Stimulated activated CD8-positive, alpha-beta memory T cell treated with anti-CD3 and anti-CD28 coated beads, Interleukin-4, amount 100 ng/mL, for 48 hours (primary cell): ENCODE data around the gene KCNH1.
A peak's percentile ranks its signal among the peaks of the same experiment; 100 is the strongest.

Experiments
- DNase-seq: peaks from one replicate; pipeline ENCODE4 v3.0.0-alpha.2; 2020

The KCNH1 gene, protein sequence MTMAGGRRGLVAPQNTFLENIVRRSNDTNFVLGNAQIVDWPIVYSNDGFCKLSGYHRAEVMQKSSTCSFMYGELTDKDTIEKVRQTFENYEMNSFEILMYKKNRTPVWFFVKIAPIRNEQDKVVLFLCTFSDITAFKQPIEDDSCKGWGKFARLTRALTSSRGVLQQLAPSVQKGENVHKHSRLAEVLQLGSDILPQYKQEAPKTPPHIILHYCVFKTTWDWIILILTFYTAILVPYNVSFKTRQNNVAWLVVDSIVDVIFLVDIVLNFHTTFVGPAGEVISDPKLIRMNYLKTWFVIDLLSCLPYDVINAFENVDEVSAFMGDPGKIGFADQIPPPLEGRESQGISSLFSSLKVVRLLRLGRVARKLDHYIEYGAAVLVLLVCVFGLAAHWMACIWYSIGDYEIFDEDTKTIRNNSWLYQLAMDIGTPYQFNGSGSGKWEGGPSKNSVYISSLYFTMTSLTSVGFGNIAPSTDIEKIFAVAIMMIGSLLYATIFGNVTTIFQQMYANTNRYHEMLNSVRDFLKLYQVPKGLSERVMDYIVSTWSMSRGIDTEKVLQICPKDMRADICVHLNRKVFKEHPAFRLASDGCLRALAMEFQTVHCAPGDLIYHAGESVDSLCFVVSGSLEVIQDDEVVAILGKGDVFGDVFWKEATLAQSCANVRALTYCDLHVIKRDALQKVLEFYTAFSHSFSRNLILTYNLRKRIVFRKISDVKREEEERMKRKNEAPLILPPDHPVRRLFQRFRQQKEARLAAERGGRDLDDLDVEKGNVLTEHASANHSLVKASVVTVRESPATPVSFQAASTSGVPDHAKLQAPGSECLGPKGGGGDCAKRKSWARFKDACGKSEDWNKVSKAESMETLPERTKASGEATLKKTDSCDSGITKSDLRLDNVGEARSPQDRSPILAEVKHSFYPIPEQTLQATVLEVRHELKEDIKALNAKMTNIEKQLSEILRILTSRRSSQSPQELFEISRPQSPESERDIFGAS

GRCh38 chr1:211133836-211134669 lies at the start of gene KCNH1:
Gene KCNH1 (minus strand): TSS chr1:211134148. CDS start chr1:211133945, 203 bp downstream.
- peak; percentile 90 for DNase-seq

DNA sequence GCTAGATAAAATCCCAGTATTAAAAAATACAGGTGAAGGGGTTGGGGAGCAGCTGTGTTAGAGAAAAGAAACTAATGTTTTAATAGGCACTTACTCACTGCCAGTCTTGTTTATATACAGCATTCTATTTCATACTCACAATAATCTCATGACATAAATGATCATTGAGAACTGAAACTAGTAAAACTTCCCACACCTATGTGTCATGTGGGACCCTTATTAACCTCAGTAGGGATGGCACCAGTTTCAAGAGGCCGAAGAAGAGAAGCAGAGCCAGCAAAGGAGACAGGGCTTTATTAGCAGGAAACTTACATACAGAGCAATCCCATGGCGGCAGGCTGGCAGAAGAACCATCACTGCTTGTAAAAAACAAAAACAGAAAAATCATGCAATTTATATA lies 48.8 kb upstream of the KCNH1 start:
- no peak for DNase-seq

- no peak for DNase-seq
These were observed 40.4 kb upstream of the KCNH1 start for GRCh38 chr1:211174375-211174774.

DNA sequence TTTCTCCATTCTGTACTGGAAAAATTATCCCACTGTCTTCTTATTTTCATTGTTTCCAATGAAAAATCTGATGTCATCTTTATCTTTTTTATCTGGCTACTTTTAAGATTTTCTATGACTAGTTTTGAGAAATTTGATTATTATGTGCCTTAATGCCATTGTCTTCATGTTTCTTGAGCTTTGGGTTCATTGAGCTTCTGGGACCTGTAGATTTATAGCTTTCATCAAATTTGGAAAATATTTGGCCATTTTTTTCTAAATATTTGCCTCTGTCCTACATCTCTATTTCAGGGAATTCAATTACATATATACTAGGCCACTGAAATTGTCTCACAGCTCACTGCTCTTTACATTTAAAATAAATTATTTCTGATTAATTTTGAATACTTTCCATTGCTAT lies 38.7 kb upstream of the KCNH1 start:
- DNase-seq: no peak

DNA sequence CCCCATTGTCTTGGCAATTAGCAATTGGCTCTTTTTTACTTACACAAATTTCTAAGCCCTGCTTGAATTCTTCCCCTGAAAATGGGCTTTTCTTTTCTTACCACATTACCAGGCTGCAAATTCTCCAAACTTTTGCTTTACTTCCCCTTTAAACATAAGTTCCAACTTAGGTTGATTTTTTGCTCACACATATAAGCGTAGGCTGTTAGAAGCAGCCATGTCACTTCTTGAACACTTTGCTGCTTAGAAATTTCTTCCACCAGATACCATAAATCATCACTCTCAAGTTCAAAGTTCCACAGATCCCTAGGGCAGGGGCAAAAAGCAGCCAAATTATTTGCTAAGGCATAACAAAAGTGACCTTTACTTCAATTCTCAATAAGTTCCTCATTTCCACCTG lies 35.4 kb upstream of the KCNH1 start:
- DNase-seq: no peak

GRCh38 chr1:211158866-211159265 lies 24.9 kb upstream of the KCNH1 start:
- DNase-seq: no peak

- DNase-seq: no peak
These were observed 21.1 kb upstream of the KCNH1 start for GRCh38 chr1:211155040-211155439.

- no peak for DNase-seq
These were observed 20.0 kb upstream of the KCNH1 start for GRCh38 chr1:211153932-211154331.

- DNase-seq: no peak
These were observed 14.4 kb upstream of the KCNH1 start for GRCh38 chr1:211148366-211148765.

GRCh38 chr1:211145944-211146343 lies 12.0 kb upstream of the KCNH1 start:
- DNase-seq: no peak

- DNase-seq: no peak
These were observed 1.5 kb upstream of the KCNH1 start for GRCh38 chr1:211135342-211135950.

GRCh38 chr1:211133393-211133835 lies 534 bp downstream of the KCNH1 start:
- no peak for DNase-seq

DNA sequence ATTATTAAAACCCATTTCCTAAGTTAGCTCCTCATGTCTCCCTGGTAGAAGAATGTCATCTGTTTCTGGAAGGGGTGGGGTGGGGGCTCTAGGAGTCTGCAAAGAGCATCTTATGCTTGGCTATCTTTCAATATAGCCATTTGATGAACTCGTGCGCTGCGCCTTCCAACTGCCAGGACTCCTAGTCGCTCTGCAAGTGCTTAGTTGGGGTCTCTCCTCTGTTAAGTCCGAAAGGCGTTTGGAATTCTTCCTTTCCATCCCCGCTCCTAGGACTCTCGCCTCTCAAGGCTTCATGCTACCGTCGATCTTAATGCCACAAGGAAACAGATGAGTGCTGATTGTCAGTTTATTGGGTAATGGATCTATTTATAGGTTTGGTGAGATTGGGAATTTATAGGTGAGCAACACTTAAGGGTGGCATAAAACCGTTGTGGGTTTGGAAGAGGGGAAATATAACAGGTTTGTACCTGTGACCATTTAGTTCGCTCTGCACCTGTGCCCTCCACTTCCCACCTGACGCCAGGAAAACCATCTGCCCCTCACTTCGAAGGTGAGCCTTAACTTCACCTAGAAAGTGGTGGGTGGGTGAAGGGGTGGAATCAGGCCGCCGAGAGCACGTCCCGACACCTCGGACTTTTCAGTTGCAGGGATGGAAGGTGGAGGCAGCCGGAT lies 1.1 kb downstream of the KCNH1 start:
- no peak for DNase-seq

GRCh38 chr1:211129776-211130175 lies 4.2 kb downstream of the KCNH1 start:
- no peak for DNase-seq

GRCh38 chr1:211127166-211127565 lies 6.8 kb downstream of the KCNH1 start:
- DNase-seq: no peak

DNA sequence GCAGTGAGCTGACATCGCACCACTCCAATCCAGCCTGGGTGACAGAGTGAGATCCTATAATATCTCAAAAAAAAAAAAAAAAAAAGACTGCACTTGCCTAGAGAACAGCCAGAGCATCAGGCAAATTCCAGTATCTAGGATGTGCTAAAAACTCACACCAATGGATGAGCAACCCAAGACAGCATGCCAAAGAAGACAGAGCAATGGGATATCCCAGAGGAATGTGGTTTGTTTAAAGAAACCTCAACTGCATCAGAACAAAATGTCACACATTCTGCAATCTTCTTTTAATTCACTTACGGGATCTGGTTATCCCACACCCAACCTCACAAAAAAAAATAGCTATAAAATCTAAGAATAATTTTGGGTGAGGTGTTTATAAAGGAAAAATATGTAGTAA lies 7.3 kb downstream of the KCNH1 start:
- no peak for DNase-seq

DNA sequence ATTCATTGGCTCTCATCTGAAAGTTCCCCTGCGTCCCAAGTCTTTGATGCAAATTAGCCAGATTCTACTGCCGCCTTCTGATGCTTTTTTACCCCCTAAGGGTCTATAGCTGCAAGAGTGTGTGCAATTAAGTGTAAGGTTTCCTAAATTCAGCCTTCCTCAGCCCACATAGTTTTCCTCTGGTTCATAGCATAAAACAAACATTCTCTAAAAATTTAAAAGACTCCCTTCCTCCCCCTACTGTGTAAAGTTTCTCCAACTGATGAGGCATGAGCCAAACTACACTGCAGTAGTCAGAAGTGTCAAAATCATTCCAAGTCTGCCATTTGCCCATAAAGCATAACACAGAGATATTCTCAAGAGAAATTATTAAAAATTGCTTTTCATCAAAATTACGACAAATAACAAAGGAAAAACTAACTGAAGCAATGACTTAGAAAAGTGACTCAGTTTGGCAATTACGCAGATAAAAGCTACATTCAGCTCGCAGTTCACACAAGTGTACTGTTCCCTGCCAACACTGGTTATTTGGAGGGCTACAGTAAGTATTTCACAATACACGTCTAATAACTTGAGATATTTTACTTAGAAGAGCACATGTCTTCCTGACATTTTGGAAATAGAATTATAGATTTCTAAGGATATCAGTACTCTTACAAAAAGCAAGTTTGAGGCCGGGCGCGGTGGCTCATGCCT lies 15.4 kb downstream of the KCNH1 start:
- DNase-seq: no peak

DNA sequence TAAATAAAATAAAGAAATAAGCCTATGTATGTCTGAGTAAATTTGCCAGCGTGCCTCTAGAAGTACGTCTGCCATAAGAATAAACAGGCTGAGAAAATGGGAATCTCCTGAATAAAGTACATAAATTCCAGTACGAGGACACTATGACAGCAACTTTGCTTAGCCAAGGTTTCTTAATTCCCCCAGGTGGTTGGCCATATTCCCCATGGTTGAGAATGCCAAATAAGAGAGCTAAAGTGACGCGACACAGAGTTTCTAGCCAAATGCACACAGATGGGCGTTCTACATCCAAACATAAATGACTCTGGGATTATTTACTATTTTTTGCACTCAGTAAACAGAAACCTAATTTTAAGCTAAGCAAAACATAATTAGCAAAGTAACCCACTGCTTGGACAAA lies 19.5 kb downstream of the KCNH1 start:
- DNase-seq: no peak

- no peak for DNase-seq
These were observed 20.4 kb downstream of the KCNH1 start for GRCh38 chr1:211113566-211113965.

GRCh38 chr1:211111351-211111750 lies 22.6 kb downstream of the KCNH1 start:
- no peak for DNase-seq

DNA sequence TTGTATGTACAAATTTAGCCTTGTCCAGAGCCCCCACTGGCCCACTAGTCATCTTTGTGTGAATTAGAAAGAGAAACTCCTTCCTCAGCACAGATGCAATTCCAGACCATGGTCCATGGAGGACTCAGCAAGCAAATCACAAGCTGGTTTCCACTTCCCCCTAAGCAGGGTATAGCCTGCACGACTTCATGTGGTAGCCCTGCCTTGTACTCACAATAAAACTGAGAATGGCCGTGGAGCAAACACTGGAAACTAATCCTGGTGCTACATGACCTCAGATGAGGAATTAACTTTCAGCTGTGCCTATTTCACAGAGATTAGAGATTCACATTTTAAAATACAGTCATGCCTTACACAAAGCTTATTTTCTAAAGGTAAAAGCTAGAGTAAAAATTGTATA lies 32.5 kb downstream of the KCNH1 start:
- DNase-seq: no peak
